HCT116 (cell line): Measurements from ENCODE around the gene BLID. TPM values are rescaled to one million over a fixed set of nuclear protein-coding genes. Genes with fewer than 3 reads are reported as not detected.

Experiments used
- ATAC-seq: fragments of 200-7000 bp; cut with Tn5 transposase; 2 replicates; pipeline ENCODE4 v1.9.1; 2020; ENCODE audit warnings: mild to moderate bottlenecking, moderate library complexity
- BruUV-seq: library from RNA; stranded (reverse); fragments of 400-500 nt; replicated peaks from 2 replicates; lab custom pipeline; 2021; lab: Mats Ljungman, UMichigan
- CTCF ChIA-PET: fragments of 300-600 bp; sonication (Branson Sonifier 250); formaldehyde crosslinking; loops from one replicate; lab custom pipeline; 2021; ENCODE audit warnings: antibody characterized with exemption; lab: Charles Lee
- POLR2A ChIA-PET: fragments of 300-600, 350-600 bp; sonication (Branson Sonifier 250); formaldehyde crosslinking; loops from one replicate; lab custom pipeline; 2021; ENCODE audit warnings: antibody characterized with exemption; lab: Charles Lee
- RAD21 ChIA-PET, 2 experiments: fragments of 300-600 bp; sonication (Branson Sonifier 250); formaldehyde crosslinking; loops; one replicate each; lab custom pipeline; 2023; ENCODE audit warnings: low total read pairs in 2 of 2; ENCODE audit not compliant: uncharacterized antibody in 2 of 2, unreplicated experiment in 2 of 2, low non-redundant PET in 1 of 2; lab: Charles Lee
- DNase-seq: peaks from one replicate; pipeline ENCODE4 v3.0.0-alpha.2; 2010; ENCODE audit warnings: low read depth, low spot score
- H2AFZ ChIP-seq: fragments of 200-600 bp; shearing (Covaris generic), sonication (generic); 2 replicates; pipeline ENCODE4 v1.6.1; 2017; ENCODE audit warnings: low read depth, mixed run types, mixed read lengths, antibody characterized with exemption, low read length; ENCODE audit not compliant: poor library complexity, severe bottlenecking
- H3K27ac ChIP-seq: 2 replicates; pipeline ENCODE4 v1.5.1; 2012; ENCODE audit warnings: low read depth, low read length
- H3K27me3 ChIP-seq: fragments of 200-600 bp; sonication (generic); 2 replicates; pipeline ENCODE4 v1.6.1; 2016; ENCODE audit warnings: mixed run types, low read length, mixed read lengths; ENCODE audit not compliant: insufficient read depth
- H3K36me3 ChIP-seq, 2 experiments: fragments of 200-500 bp in 1 of 2; fragments of 200-600 bp in 1 of 2; sonication (Bioruptor generic) in 1 of 2; sonication (generic) in 1 of 2; 2 replicates each; pipeline versions ENCODE4 v1.5.1 to v1.6.1; 2014 to 2016; ENCODE audit warnings: low read length in 2 of 2, inconsistent platforms in 1 of 2, mixed read lengths in 1 of 2, mixed run types in 1 of 2; ENCODE audit not compliant: insufficient read depth in 2 of 2, control insufficient read depth in 1 of 2
- H3K4me1 ChIP-seq, 2 experiments: fragments of 200-600 bp in 1 of 2; sonication (generic) in 1 of 2; 2 replicates each; pipeline versions ENCODE4 v1.5.1 to v1.6.1; 2012 to 2017; ENCODE audit warnings: low read length in 2 of 2, inconsistent platforms in 1 of 2, mild to moderate bottlenecking in 1 of 2, mixed read lengths in 1 of 2, mixed run types in 1 of 2, moderate library complexity in 1 of 2; ENCODE audit not compliant: insufficient read depth in 2 of 2, control insufficient read depth in 1 of 2
- H3K4me2 ChIP-seq: fragments of 200-600 bp; sonication (generic); 2 replicates; pipeline ENCODE4 v1.6.1; 2017; ENCODE audit warnings: mixed run types, low read length, mixed read lengths
- H3K4me3 ChIP-seq, 2 experiments: fragments of 200-600 bp in 1 of 2; sonication (generic) in 1 of 2; replicated peaks in 1 of 2; 2 replicates each; pipeline ENCODE4 v1.5.1; 2011 to 2016; ENCODE audit warnings: low read length in 2 of 2, control low read depth in 1 of 2, low read depth in 1 of 2, mild to moderate bottlenecking in 1 of 2, mixed read lengths in 1 of 2, mixed run types in 1 of 2
- H3K79me2 ChIP-seq: fragments of 200-600 bp; sonication (generic); 2 replicates; pipeline ENCODE4 v1.6.1; 2017; ENCODE audit warnings: mild to moderate bottlenecking, mixed run types, low read length, moderate library complexity, mixed read lengths; ENCODE audit not compliant: insufficient read depth
- H3K9ac ChIP-seq: fragments of 200-600 bp; sonication (generic); 2 replicates; pipeline ENCODE4 v1.6.1; 2016; ENCODE audit warnings: low read length, mixed read lengths
- H3K9me2 ChIP-seq: fragments of 200-600 bp; sonication (generic), shearing (Covaris generic); 2 replicates; pipeline ENCODE4 v1.6.1; 2017; ENCODE audit warnings: mixed run types, mild to moderate bottlenecking, moderate library complexity; ENCODE audit not compliant: insufficient read depth
- H3K9me3 ChIP-seq, 2 experiments: fragments of 200-500 bp in 1 of 2; fragments of 200-600 bp in 1 of 2; sonication (Bioruptor generic) in 1 of 2; sonication (generic) in 1 of 2; 2 replicates each; pipeline ENCODE4 v1.6.1; 2014 to 2017; ENCODE audit warnings: low read length in 2 of 2, mixed read lengths in 2 of 2, inconsistent platforms in 1 of 2, low read depth in 1 of 2, mild to moderate bottlenecking in 1 of 2, mixed run types in 1 of 2, moderate library complexity in 1 of 2; ENCODE audit not compliant: control insufficient read depth in 1 of 2, insufficient read depth in 1 of 2
- H4K20me1 ChIP-seq: fragments of 200-600 bp; sonication (generic), shearing (Covaris generic); 2 replicates; pipeline ENCODE4 v1.6.1; 2017; ENCODE audit warnings: mixed run types, mild to moderate bottlenecking, moderate library complexity; ENCODE audit not compliant: insufficient read depth
- ATF3 ChIP-seq: IDR thresholded peaks from 2 replicates; pipeline ENCODE4 v1.6.1; 2012
- CBX3 ChIP-seq: IDR thresholded peaks from 2 replicates; pipeline ENCODE4 v1.6.1; 2012; ENCODE audit warnings: low read depth
- CEBPB ChIP-seq: IDR thresholded peaks from 2 replicates; pipeline ENCODE4 v1.6.1; 2012; ENCODE audit warnings: low read depth
- CTCF ChIP-seq, 3 experiments: fragments of 200-600 bp in 1 of 3; sonication (generic) in 1 of 3; IDR thresholded peaks in 2 of 3; conservative IDR thresholded peaks in 1 of 3; 2 replicates each; pipeline ENCODE4 v1.5.1; 2012 to 2017; ENCODE audit warnings: low read depth in 2 of 3, low read length in 2 of 3, antibody characterized with exemption in 1 of 3, borderline replicate concordance in 1 of 3, control low read depth in 1 of 3, mild to moderate bottlenecking in 1 of 3, mixed read lengths in 1 of 3, mixed run types in 1 of 3, moderate library complexity in 1 of 3; ENCODE audit not compliant: insufficient read depth in 1 of 3
- ELF1 ChIP-seq: IDR thresholded peaks from 2 replicates; pipeline ENCODE4 v1.6.1; 2012; ENCODE audit warnings: low read depth, borderline replicate concordance
- EZH2 ChIP-seq: fragments of 200-600 bp; sonication (generic); IDR thresholded peaks from 2 replicates; pipeline ENCODE4 v1.6.1; 2017; ENCODE audit warnings: antibody characterized with exemption, mixed run types
- EZH2phosphoT487 ChIP-seq: fragments of 200-600 bp; IDR thresholded peaks from 2 replicates; pipeline ENCODE4 v1.6.1; 2018; ENCODE audit warnings: antibody characterized with exemption, borderline replicate concordance
- FOSL1 ChIP-seq: IDR thresholded peaks from 2 replicates; pipeline ENCODE4 v1.6.1; 2012; ENCODE audit warnings: low read depth
- JUND ChIP-seq: IDR thresholded peaks from 2 replicates; pipeline ENCODE4 v1.6.1; 2012
- MAX ChIP-seq: IDR thresholded peaks from 2 replicates; pipeline ENCODE4 v1.6.1; 2012
- POLR2AphosphoS5 ChIP-seq: IDR thresholded peaks from 2 replicates; pipeline ENCODE4 v1.6.1; 2011; ENCODE audit warnings: mild to moderate bottlenecking, low read depth, low read length, moderate library complexity
- REST ChIP-seq: IDR thresholded peaks from 2 replicates; pipeline ENCODE4 v1.6.1; 2012; ENCODE audit warnings: low read depth
- SRF ChIP-seq: IDR thresholded peaks from 2 replicates; pipeline ENCODE4 v1.6.1; 2012; ENCODE audit warnings: low read depth
- TCF7L2 ChIP-seq: IDR thresholded peaks from 2 replicates; pipeline ENCODE4 v1.7.0; 2011; ENCODE audit warnings: borderline replicate concordance, inconsistent platforms; ENCODE audit not compliant: insufficient read depth, insufficient read length; ENCODE audit errors: extremely low read depth
- YY1 ChIP-seq: IDR thresholded peaks from 2 replicates; pipeline ENCODE4 v1.6.1; 2011; ENCODE audit warnings: low read length, low read depth, moderate library complexity, mild to moderate bottlenecking; ENCODE audit not compliant: insufficient replicate concordance; ENCODE audit errors: extremely low read depth
- ZBTB33 ChIP-seq: IDR thresholded peaks from 2 replicates; pipeline ENCODE4 v1.6.1; 2011; ENCODE audit warnings: mild to moderate bottlenecking, low read length, moderate library complexity; ENCODE audit not compliant: insufficient replicate concordance; ENCODE audit errors: extremely low read depth
- ZFX ChIP-seq: fragments of 450-650 bp; IDR thresholded peaks from 2 replicates; pipeline ENCODE4 v1.6.1; 2017
- ZNF274 ChIP-seq: fragments of 200-500 bp; sonication (Bioruptor generic); IDR thresholded peaks from 2 replicates; pipeline ENCODE4 v1.6.1; 2014; ENCODE audit warnings: mild to moderate bottlenecking, low read depth, low read length, inconsistent platforms
- intact Hi-C: fragments of 100-400 bp; cut with micrococcal nuclease; formaldehyde crosslinking; loops from 2 replicates; pipeline ENCODE4 v1.10.0; 2022
- total RNA-seq: library from RNA; stranded (reverse); gene quantifications from one replicate; pipeline ENCODE4 v1.2.1, GENCODE V29; 2021; ENCODE audit not compliant: unreplicated experiment

The BLID gene
- total RNA-seq, 1 experiment from 2014 or later = 8.9 TPM

- BruUV-seq = no TSS peak
- H2AFZ ChIP-seq = no peak overlapping the region
- DNase-seq = no peak
- TF ChIP-seq EZH2phosphoT487 (no peak), ZFX (no peak), ELF1 (no peak), YY1 (no peak), TCF7L2 (no peak), MAX (no peak), POLR2AphosphoS5 (no peak), JUND (no peak), EZH2 (no peak), CBX3 (no peak), ATF3 (no peak), CEBPB (no peak), ZNF274 (no peak), FOSL1 (no peak), SRF (no peak), ZBTB33 (no peak), REST (no peak), CTCF (IDR thresholded peaks at IDR 0.05 in 2 of 3, conservative IDR thresholded peaks at IDR 0.05 in 1 of 3; ENCODE audit: borderline replicate concordance in 1 of 3, insufficient read depth in 1 of 3, low read depth in 2 of 3, low read length in 2 of 3) (no peak)
- peak overlapping the region; percentile 78 for H3K9ac ChIP-seq
- ChIA-PET RAD21 (no interaction called here), POLR2A (interaction anchor here (0.7 to 4.4 kb wide), 7 partner anchors 8 to 39 kb away, joined by 3 to 30 read pairs (median 7); no protein-coding TSS in a partner anchor), CTCF (interaction anchor here (0.9 to 1.6 kb wide), 2 partner anchors 12 to 20 kb away, joined by 3 read pairs; no protein-coding TSS in a partner anchor)
- H3K79me2 ChIP-seq = peaks cover 100% of the 10 kb centered on the region
- H3K36me3 ChIP-seq = peaks cover 0 to 26% of the 10 kb centered on the region in 2 experiments; a peak in 2 of 4 replicates
- H3K27me3 ChIP-seq = no peaks in the 10 kb centered on the region
- H3K27ac ChIP-seq = peak overlapping the region; percentile 95
- intact Hi-C loops = no loop called here
- no peaks in the 10 kb centered on the region for H3K9me2 ChIP-seq
- H3K4me2 ChIP-seq = peak overlapping the region; percentile 74
- peak overlapping the region in 1 of 2 experiments; percentile 54; a peak in 2 of 4 replicates for H3K4me3 ChIP-seq
- no peaks in the 10 kb centered on the region for H3K9me3 ChIP-seq
- ATAC-seq = no peak
- H3K4me1 ChIP-seq = peaks cover 91 to 100% of the 10 kb centered on the region in 2 experiments
- H4K20me1 ChIP-seq = no peaks in the 10 kb centered on the region
Observed at GRCh38 chr11:122159861-122160260, 43.8 kb upstream of the BLID start.
